CD4-positive, alpha-beta T cell treated with Interleukin-1 beta for 1 hour (primary cell): Measurements from ENCODE around the gene TMC7.
"Not testable (repeated sequence)": the region's sequence is repeated elsewhere in the genome, so short reads cannot be mapped to it uniquely, and the experiment has no call there.

Source experiments
- DNase-seq, 2 donors: peaks; one replicate each; pipeline ENCODE4 v3.0.0-alpha.2; 2020 to 2022

TMC7 gene

DNA sequence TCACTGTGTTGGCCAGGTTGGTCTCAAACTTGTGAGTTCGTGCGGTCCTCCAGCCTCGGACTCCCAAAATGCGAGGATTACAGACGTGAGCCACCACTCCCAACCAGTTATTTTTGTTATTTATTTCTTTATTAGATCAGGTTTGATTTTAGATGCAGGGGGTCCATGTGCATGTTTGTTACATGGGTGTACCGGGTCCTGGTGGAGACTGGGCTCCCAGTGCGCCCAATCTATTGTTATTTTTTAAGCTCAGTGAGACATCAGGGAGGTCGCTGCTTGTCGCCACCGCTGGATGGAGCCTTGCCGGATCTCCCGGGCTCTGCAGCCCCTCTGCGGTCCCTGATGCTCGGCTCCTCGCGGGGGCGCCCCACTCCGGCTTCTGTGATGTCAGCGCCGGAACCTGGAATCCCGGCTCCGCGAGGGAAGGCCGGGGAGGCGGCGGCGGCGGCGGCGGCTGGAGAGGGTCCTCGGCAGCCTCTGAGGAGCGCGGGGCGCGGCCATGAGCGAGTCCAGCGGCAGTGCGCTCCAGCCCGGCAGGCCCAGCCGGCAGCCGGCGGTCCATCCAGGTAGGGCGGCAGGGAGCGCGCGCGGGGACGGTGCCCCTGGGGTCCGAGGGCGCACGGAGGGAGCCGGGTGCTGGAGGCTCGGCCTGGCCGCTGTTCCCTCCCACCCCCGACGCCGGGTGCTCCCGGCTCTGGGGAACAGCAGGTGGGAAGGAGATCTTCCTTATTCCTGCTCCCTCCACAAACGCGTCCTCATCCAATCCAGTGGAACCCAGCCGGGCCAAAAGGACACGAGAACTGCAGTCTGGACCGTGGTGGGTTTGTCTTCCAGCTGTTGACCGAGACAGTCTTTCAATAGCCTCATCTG is at the start of gene TMC7:
Gene TMC7, plus strand, starts transcription at position 370 of the 870 bp plus-strand sequence. Its CDS starts 130 bp downstream, at position 500.
- DNase-seq, result no peak

DNA sequence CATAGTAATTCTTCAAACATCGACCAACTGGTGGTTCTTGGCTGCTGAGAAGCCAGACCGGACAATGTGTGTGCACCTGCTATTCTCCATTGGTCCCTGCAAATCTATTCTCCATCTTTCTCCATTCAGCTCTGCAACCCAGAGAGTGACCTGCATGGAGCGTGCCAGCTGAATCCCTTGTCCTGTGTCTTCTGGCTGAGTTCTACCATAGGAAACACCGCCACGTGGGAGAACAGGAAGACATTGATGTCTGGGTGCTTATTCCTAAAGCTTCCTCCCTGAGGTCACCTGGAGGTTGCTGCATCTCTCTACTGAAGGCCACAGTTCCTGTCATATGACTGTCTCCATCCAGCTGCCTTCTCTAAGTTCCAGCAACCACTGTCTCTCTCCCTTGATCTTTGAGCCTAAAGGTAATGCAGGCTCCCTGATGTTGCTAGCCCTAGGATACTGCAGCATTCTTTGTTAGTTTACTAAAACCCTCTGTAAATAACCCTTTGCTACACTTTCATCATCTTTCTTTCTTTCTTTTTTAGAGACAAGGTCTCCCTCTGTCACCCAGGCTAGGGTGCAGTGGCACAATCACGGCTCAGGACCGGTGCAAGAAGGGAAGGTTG is 46.9 kb upstream of the TMC7 start:
- DNase-seq, result no peak

DNA sequence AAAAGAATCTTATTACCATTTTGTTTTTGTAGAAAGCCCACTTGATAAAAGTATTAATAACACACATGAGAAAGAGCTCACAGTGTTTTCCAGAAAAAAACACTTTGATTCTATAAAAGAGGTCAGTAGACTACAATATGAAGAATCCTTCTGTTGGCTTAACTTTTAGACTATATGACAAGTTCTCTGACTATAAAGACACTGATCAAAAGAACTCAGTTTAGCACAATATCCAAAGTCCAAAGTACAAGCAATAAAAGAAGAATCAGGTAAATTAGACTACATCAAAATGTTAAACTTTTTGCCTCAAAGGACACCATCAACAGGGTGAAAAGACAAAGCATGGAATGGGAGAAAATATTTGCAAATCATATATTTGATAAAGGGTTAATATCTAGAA is 46.3 kb upstream of the TMC7 start:
- DNase-seq, result no peak

- no peak for DNase-seq
Measured at GRCh38 chr16:18938986-18939385, 44.7 kb upstream of the TMC7 start.

GRCh38 chr16:18941471-18941870 is 42.3 kb upstream of the TMC7 start:
- no peak for DNase-seq

- no peak for DNase-seq
Measured at GRCh38 chr16:18942061-18942460, 41.7 kb upstream of the TMC7 start.

DNA sequence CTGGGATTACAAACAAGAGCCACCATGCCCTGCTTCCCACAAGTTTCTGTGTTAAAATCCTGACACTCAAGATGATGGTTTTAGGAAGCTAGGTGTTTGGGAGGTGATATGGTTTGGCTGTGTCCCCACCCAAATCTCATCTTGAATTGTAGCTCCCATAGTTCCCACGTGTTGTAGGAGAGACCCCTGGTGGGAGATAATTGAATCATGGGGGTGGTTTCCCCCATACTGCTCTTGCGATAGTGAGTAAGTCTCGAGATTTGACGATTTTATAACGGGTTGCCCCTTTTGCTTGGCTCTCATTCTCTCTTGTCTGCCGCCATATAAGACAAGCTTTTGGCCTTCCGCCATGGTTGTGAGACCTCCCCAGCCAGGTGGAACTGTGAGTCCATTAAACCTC is 40.3 kb upstream of the TMC7 start:
- DNase-seq, result no peak

DNA sequence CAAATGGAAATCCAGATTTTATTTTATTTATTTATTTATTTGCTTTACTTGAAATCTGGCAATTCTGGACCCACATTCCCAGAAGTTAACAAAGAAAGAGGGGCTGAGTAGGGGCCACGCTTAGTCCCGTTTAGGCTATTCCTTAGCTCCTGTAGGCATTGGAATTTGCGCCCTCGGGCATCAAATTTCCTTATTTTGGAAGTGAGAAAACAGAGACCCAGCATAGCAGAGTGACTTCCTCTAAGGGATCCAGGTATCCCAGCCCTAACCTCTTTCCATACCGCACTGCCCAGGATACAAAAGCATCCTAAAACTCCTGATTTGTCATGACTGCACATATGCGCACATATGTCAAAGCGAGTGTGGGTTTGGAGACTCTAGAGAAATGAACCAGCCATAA is 38.5 kb upstream of the TMC7 start:
- no peak for DNase-seq

DNA sequence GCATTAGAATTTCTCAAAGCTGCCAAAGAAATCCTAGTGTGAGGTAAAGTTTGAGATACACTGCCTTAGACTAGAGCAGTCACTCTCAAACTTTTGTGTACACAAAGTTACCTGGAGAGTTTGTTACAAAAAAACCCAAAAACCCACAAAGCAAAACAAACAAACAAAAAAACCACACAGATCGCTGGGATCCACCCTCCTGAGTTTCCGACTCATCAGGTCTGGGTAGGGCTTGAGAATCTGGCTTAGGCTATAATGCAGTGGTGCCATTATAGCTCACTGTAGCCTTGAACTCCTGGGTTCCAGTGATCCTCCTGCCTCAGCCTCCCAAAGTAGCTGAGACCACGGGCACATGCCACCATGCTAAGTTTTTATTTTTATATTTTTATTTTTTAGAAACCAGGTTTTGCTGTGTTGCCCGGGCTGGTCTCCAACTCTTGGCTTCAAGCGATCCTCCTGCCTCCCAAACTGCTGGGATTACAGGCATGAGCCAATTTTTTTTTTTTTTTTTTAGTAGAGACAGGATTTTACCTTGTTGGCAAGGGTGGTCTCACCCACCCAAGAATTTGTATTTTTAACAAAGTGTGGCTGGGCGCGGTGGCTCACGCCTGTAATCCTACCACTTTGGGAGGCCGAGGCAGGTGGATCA is 35.2 kb upstream of the TMC7 start:
- no peak for DNase-seq

DNA sequence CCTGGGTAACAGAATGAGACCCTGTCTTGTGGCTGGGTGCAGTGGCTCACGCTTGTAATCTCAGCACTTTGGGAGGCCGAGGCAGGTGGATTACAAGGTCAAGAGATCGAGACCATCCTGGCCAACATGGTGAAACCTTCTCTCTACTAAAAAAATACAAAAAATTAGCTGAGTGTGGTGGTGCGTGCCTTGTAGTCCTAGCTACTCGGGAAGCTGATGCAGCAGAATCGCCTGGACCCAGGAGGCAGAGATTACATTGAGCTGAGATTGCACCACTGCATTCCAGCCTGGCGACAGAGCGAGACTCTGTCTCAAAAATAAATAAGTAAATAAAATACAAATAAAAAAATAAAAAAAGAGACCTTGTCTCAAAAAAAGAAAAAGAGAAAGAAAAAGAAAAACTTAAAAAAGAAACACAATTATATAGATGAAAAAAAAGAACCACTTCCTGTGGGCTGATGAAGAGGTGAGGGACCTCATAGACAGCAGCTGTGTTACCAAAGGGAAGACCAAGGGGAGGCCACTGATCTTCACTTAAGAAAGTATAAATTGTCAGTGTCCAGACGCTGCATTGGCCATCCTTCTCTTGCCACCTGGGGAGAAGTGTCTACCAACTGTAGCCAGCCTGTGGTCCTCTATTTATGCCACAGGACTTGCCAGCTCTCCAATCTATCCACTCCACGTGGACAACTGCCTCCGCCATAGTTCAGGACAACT is 33.1 kb upstream of the TMC7 start:
- no peak for DNase-seq

- DNase-seq, result no peak
Measured at GRCh38 chr16:18953547-18953946, 30.2 kb upstream of the TMC7 start.

- DNase-seq, result peak in 1 of 2 donors; percentile 36
Measured at GRCh38 chr16:18955874-18956580, 27.7 kb upstream of the TMC7 start.

GRCh38 chr16:18956658-18957241 is 27.0 kb upstream of the TMC7 start:
- not testable (repeated sequence) for DNase-seq

DNA sequence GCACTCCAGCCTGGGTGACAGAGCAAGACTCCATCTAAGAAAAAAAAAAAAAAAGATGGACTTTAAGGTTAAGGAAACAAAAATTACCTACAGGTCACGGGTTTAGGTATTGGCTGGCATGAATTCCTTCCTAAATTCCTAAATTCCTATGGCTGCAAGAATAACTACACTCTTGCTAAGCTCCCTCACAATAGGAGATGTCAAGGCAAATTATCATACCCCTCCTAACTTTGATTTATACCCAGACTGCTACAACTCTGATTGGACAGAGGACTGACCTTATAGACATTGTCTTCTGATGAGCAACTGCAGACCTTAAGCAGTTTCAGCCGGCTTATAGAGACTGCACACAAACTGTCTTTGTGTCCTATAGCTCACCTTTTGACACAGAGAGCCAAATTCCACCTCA is 25.1 kb upstream of the TMC7 start:
- no peak for DNase-seq

DNA sequence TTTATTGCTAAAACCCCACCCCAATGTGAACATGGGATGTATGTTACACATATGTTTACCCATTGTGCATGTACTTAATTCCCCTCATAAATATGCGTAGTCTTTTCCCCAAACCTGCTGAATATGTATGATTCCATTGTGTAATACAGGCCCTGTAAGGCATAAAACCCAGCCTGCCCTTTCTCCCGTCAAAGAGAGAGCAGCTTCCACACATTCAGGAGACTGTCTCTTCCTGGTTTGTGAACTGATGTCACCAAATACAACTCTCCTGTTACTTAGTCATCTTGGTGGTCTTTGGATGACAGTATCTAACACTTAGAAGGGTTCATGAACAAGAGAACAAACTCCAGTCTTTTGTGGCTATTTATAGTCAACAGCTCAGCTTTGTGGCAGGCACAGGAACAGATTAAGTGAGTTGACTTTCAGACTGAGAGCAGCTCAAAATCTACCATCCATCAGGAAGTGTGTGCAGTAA is 24.7 kb upstream of the TMC7 start:
- DNase-seq, result no peak

- DNase-seq, result no peak
Measured at GRCh38 chr16:18965555-18965954, 18.2 kb upstream of the TMC7 start.

DNA sequence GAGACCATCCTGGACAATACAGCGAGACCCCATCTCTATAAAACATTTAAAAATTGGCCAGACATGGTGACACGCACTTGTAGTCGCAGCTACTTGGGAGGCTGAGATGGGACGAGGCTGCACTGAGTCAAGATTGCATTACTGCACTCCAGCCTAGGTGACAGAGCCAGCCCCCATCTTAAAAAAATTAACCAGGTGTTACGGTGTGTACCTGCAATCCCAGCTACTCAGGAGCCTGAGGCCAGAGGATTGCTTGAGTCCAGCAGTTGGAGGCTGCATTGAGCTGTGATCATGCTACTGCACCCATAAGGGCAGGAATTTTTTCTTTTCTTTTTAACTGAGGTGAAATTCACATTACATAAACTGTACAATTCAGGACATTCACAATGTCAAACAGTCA is 16.9 kb upstream of the TMC7 start:
- DNase-seq, result no peak

DNA sequence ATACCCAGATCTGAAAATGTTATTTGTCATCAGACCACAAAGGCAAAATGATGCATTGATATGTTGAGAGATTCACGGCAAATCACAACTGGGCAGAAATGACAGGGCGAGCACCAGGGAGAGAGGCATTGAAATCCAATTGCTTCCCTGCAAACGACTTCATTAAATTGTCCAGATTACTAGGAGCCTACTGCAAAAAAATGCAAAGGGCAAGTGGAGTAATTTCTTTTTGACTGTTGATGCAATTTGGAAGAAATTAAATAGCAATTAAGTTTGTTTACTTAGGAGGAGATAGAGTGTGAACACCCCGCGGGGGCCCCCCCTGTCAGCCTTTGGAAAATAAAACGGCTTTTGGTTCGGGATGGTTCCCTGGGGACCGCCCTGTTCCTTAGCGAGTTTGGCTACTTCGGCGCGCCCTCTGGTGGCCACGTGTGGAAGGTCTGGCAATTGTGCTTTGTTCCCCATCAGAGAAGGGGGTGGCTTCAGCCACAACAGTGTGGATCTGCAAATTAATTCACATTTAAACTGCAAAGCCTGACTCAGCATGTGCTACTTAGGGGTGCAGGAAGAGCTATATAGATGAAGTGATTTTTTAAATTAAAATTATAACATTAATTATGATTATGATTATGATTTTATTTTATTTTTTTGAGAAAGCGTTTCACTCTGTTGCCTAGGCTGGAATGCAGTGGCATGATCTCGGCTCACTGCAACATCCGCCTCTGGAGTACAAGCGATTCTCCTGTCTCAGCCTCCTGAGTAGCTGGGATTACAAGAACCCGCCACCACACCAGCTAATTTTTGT is 14.5 kb upstream of the TMC7 start:
- peak; percentile 63 to 75 for DNase-seq

DNA sequence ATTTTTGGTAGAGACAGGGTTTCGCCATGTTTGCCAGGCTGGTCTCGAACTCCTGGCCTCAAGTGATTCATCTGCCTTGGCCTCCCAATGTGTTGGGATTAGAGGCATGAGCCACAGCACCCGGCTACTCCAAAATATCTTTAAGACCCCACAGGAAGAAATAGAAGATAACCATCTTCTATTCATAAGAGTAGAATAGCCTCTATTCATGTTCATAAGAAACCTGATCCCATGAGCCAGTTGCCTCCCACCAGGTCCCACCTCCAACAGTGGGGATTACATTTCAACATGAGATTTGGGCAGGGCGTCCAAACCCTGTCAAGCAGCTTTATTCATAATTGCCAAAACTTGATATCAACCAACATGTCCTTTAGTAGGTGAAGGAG is 13.9 kb upstream of the TMC7 start:
- no peak for DNase-seq

GRCh38 chr16:18975109-18975508 is 8.6 kb upstream of the TMC7 start:
- no peak for DNase-seq

GRCh38 chr16:18979936-18980335 is 3.8 kb upstream of the TMC7 start:
- no peak for DNase-seq
